Stimulated activated effector memory CD8-positive, alpha-beta T cell treated with anti-CD3 and anti-CD28 coated beads, Interleukin-12 subunit alpha, Interleukin-12 subunit beta, amount 100 ng/mL, for 72 hours (primary cell): ENCODE results near the gene AKR1B15.
"Not testable (repeated sequence)": the region's sequence is repeated elsewhere in the genome, so short reads cannot be mapped to it uniquely, and the experiment has no call there.

Source experiments
- ATAC-seq: fragments of 150-1000 bp; cut with Tn5 transposase; 2 replicates; pipeline ENCODE4 v1.10.0; 2021
- DNase-seq, 2 donors: peaks; one replicate each; pipeline ENCODE4 v3.0.0; 2021 to 2022; ENCODE audit warnings: low spot score in 2 of 2
- H3K27ac Mint-ChIP-seq: one replicate; pipeline ENCODE4 v1.8.0; 2022; ENCODE audit warnings: mild to moderate bottlenecking, mixed read lengths
- H3K36me3 Mint-ChIP-seq: one replicate; pipeline ENCODE4 v1.8.0; 2022; ENCODE audit warnings: mild to moderate bottlenecking, mixed read lengths
- H3K4me1 Mint-ChIP-seq: one replicate; pipeline ENCODE4 v1.8.0; 2022; ENCODE audit warnings: mixed read lengths
- H3K4me3 Mint-ChIP-seq: one replicate; pipeline ENCODE4 v1.8.0; 2022; ENCODE audit warnings: mild to moderate bottlenecking, mixed read lengths
- H3K9me3 Mint-ChIP-seq: one replicate; pipeline ENCODE4 v1.8.0; 2022; ENCODE audit warnings: mixed read lengths

The AKR1B15 gene

GRCh38 chr7:134525449-134525848 lies 23.5 kb upstream of the AKR1B15 start:
- H3K4me3 Mint-ChIP-seq, H3K9me3 Mint-ChIP-seq, H3K4me1 Mint-ChIP-seq, H3K36me3 Mint-ChIP-seq, DNase-seq, H3K27ac Mint-ChIP-seq, ATAC-seq: not testable (repeated sequence)

DNA sequence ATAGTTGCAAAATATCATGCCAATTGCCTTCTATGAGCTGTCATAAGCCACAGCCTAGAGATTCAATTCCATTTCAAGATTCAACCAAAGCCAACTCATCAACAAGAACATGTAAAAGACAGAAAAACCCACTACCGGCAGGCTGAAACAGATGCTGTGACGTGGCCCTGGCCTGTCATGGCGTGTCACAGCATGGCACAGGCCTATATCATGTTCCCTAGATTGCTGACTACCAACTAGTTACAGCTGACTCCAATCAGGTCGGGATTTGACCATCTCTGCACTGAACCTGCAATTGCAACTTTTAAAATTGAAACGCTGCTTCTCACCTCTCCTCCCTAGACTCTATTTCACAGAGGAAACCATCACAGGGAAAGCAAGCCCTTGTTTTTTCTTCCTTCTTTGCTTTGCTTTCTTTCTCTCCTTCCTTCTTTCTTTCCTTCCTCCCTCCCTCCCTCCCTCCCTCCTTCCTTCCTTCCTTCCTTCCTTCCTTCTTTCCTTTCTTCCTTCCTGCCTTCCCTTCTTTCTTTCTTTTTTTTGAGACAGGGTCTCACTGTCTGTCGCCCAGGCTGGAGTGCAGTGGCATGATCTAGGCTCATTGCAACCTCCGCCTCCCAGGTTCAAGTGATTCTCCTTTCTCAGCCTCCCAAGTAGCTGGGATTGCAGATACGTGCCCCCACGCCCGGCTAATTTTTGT lies 22.2 kb upstream of the AKR1B15 start:
- not testable (repeated sequence) for H3K4me1 Mint-ChIP-seq, H3K36me3 Mint-ChIP-seq, DNase-seq, H3K27ac Mint-ChIP-seq, H3K4me3 Mint-ChIP-seq, H3K9me3 Mint-ChIP-seq
- ATAC-seq: peak; percentile 26

- ATAC-seq (no peak), DNase-seq (no peak)
- no peak overlapping the region for H3K27ac Mint-ChIP-seq
- no peaks in the 10 kb centered on the region for H3K4me1 Mint-ChIP-seq
- H3K4me3 Mint-ChIP-seq: no peak overlapping the region
- H3K36me3 Mint-ChIP-seq: no peaks in the 10 kb centered on the region
- no peaks in the 10 kb centered on the region for H3K9me3 Mint-ChIP-seq
Measured at GRCh38 chr7:134527979-134528371, 20.9 kb upstream of the AKR1B15 start.

DNA sequence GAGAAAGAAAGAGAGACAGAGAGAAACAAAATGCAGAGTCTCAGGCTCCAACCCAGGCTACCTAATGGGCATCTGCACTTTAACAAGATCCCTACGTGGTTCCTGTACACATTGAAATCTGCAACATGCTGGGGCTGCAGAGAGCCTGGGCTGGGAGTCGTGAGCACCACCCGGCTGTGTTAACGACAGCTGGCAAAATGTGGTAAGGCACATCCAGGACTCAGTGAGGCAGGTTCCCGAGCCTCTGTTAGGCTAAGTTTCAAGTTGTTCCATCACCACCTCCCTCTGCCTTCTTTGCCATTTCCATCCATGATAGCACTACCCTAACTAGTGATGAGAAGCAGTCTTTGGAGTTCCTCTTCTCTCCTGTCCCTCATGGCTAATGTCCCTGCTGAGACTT lies 20.2 kb upstream of the AKR1B15 start:
- Mint-ChIP-seq H3K9me3 (no peaks in the 10 kb centered on the region), H3K36me3 (no peaks in the 10 kb centered on the region), H3K4me3 (no peak overlapping the region), H3K4me1 (no peaks in the 10 kb centered on the region), H3K27ac (no peak overlapping the region)
- DNase-seq (no peak), ATAC-seq (peak; percentile 8)

- Mint-ChIP-seq H3K4me1 (no peaks in the 10 kb centered on the region), H3K36me3 (no peaks in the 10 kb centered on the region), H3K27ac (no peak overlapping the region), H3K9me3 (no peaks in the 10 kb centered on the region), H3K4me3 (no peak overlapping the region)
- DNase-seq (no peak), ATAC-seq (no peak)
Measured at GRCh38 chr7:134530460-134530859, 18.4 kb upstream of the AKR1B15 start.

DNA sequence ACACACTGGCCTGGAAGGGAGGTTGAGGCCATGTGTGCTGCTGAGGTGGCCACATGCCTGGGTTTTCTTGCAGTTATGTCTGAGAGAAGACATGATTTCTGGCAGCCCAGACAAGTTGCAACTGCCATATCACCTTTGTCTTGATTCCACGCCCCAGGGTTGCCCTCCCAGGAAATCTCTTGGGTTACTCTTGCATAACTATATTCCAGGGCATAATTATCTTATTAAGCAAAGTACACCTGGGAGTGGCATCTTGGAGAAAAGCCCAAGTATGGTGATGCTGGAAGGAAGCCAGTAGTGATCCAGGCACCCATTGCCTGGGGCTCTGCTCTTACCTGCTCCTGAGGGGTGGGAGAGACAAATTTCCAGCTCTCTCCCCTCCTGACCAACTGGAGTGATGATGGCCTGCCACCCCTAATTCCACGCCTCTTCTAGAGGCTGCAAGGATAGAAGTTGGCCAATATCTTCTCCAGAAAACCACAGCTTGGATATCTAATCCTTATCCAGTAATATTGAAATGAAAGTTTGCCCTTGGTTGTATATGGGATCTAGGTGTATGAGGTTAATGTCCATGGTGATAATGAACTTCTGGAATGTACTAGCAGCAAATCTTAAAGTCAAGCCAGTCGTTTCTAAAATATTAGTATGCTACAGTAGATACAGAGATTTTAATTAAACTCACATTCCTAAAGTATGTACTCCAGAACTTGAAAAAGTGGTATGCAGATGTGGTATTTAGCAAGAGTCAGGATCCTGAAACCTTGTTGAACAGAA lies 16.5 kb upstream of the AKR1B15 start:
- Mint-ChIP-seq H3K4me1 (no peaks in the 10 kb centered on the region), H3K27ac (no peak overlapping the region), H3K4me3 (no peak overlapping the region), H3K9me3 (no peaks in the 10 kb centered on the region), H3K36me3 (no peaks in the 10 kb centered on the region)
- ATAC-seq: no peak
- DNase-seq: no peak

- ATAC-seq (no peak), DNase-seq (no peak)
- Mint-ChIP-seq H3K9me3 (no peaks in the 10 kb centered on the region), H3K4me3 (no peak overlapping the region), H3K4me1 (no peaks in the 10 kb centered on the region), H3K27ac (no peak overlapping the region), H3K36me3 (no peaks in the 10 kb centered on the region)
Measured at GRCh38 chr7:134532954-134533218, 16.0 kb upstream of the AKR1B15 start.

GRCh38 chr7:134533288-134533771 lies 15.6 kb upstream of the AKR1B15 start:
- ATAC-seq: no peak
- no peak overlapping the region for H3K27ac Mint-ChIP-seq

DNA sequence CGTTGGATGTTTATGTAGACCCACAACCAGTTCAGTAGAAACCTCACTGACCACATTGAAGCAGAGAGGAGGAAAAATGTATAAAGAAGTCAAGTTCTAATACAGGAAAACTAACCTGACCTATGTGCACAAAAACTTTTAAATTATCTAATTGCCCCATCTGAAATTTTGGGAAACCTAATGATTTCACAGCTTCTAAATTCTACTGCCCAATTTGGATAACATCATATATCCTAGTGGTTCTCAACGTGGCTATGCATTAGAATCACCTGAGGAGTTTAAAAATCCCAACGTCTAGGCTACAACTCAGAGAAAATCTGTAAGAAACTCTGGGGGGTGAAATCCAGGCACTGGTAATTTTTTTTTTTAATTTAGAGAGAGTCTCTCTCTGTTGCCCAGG lies 14.3 kb upstream of the AKR1B15 start:
- no peak overlapping the region for H3K27ac Mint-ChIP-seq

More at GRCh38 chr7:134533288-134533771, 15.6 kb upstream of the AKR1B15 start:
- Mint-ChIP-seq H3K36me3 (no peaks in the 10 kb centered on the region), H3K4me3 (no peak overlapping the region), H3K4me1 (no peaks in the 10 kb centered on the region), H3K9me3 (no peaks in the 10 kb centered on the region)
- no peak for DNase-seq

GRCh38 chr7:134535272-134535918 lies 13.5 kb upstream of the AKR1B15 start:
- ATAC-seq: no peak
- no peak for DNase-seq
- Mint-ChIP-seq H3K4me1 (no peaks in the 10 kb centered on the region), H3K27ac (no peak overlapping the region), H3K4me3 (no peak overlapping the region), H3K36me3 (no peaks in the 10 kb centered on the region), H3K9me3 (no peaks in the 10 kb centered on the region)

More for the DNA sequence above, 14.3 kb upstream of the AKR1B15 start:
- no peaks in the 10 kb centered on the region for H3K9me3 Mint-ChIP-seq
- H3K4me3 Mint-ChIP-seq: no peak overlapping the region
- H3K4me1 Mint-ChIP-seq: no peaks in the 10 kb centered on the region
- H3K36me3 Mint-ChIP-seq: no peaks in the 10 kb centered on the region
- no peak for DNase-seq
- ATAC-seq: no peak

DNA sequence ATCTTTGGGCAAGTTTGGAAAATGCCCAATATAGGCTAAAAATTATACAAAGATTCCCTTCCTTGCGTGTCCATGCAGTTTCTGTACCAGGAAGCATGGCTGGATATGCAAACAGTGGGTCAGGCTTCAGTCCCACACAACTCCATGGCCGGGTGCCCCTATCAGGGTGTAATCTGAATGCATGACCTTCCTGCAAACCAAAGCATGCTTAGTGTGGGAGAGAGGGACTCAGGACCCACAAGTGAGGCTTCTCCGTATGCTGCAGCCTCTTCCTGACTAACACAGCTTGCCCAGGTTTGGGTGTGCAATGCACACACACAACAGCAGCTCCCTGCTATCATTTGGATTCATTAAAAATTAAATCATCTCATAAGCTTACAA lies 13.0 kb upstream of the AKR1B15 start:
- Mint-ChIP-seq H3K4me3 (no peak overlapping the region), H3K4me1 (no peaks in the 10 kb centered on the region), H3K9me3 (no peaks in the 10 kb centered on the region), H3K36me3 (no peaks in the 10 kb centered on the region), H3K27ac (no peak overlapping the region)
- no peak for DNase-seq
- ATAC-seq: no peak

DNA sequence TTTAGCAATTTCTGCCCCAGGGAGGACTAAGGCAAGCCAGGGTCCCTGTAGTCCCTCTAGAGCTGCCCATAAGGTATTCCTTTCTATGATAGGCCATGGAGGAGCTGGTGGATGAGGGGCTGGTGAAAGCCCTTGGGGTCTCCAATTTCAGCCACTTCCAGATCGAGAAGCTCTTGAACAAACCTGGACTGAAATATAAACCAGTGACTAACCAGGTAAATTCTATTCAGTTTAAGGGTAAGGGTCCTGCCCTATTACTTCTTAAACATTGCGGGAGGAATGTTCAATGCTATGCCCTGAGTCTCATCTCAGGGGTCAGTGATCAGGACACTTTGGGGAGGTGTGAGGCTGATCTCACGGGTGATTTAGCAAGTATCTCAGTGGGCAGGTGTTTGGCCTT lies 12.4 kb upstream of the AKR1B15 start:
- not testable (repeated sequence) for ATAC-seq, H3K36me3 Mint-ChIP-seq, H3K27ac Mint-ChIP-seq, H3K4me3 Mint-ChIP-seq, H3K9me3 Mint-ChIP-seq, DNase-seq, H3K4me1 Mint-ChIP-seq

GRCh38 chr7:134537273-134537781 lies 11.6 kb upstream of the AKR1B15 start:
- not testable (repeated sequence) for ATAC-seq, H3K4me3 Mint-ChIP-seq, H3K27ac Mint-ChIP-seq, H3K9me3 Mint-ChIP-seq, DNase-seq, H3K4me1 Mint-ChIP-seq, H3K36me3 Mint-ChIP-seq

DNA sequence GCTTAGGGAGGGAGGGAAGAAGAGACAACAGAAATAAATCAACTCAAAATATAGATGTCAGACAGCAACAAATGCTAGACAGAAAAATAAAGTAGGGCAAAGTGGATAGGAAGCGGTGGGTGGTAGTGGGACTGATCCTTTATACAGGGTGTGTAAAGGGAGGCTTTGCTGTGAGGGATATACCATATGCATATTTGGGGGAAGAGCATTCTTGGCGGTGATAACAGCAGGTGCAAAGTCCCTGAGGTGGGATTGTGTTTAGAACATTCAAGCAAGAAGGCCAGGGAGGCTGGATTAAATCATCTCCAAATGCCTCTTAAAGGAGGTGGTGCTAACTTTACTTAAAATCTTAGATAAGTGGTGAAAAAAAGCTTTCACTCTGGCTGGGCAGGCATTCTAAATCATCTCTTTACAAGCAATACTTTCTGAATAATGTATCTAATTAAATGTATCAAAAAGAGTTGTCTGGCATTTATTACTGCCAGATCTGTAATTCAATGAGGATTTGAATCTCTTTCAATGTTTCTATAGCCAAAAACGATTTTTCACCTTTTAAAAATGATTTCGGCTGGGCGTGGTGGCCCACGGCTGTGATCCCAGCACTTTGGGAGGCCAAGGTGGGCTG lies 9.4 kb upstream of the AKR1B15 start:
- DNase-seq (no peak), ATAC-seq (no peak)
- Mint-ChIP-seq H3K27ac (no peak overlapping the region), H3K9me3 (no peaks in the 10 kb centered on the region), H3K4me3 (no peak overlapping the region), H3K4me1 (no peaks in the 10 kb centered on the region), H3K36me3 (no peaks in the 10 kb centered on the region)

DNA sequence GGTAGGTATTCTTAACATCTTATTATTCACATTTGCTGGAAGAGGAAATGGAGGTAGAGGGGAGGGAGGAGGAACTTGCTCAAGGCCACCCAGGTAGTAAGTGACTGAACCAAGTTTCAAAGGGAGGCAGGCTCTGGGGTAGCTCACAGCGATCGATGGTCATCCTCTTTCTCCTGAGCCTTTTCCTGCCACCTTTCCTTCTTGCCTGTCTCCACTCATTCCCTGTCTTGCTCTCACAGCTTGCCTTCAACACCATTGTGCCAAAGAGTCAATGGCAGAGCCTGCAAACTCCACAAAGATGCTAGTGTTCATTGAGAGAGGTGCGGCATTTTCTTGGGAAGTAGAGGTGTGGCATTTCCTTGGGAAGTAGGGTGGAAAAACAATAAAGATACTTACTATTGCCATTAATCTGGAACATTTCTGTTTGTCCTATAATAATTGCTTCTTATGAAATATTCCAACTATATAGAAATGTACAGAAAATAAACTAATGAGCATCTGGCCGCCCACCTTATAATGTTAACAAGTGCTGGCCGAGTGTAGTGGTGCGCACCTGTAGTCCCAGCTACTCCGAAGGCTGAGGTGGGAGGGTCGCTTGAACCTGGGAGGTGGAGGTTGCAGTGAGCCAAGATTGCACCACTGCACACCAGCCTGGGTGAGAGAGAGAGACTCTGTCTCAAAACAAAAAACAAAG lies 7.3 kb upstream of the AKR1B15 start:
- not testable (repeated sequence) for DNase-seq, H3K4me1 Mint-ChIP-seq, H3K9me3 Mint-ChIP-seq, H3K36me3 Mint-ChIP-seq, ATAC-seq, H3K27ac Mint-ChIP-seq, H3K4me3 Mint-ChIP-seq
